Transverse colon (tissue), 4 donors: Measurements from ENCODE around the gene KLHL22.
"Not testable (repeated sequence)": the region's sequence is repeated elsewhere in the genome, so short reads cannot be mapped to it uniquely, and the experiment has no call there.

Experiments used
- EP300 ChIP-seq: sonication (generic); formaldehyde crosslinking; IDR thresholded peaks from one replicate; pipeline ENCODE4 v1.6.1; 2017; ENCODE audit warnings: antibody characterized with exemption, low read depth
- POLR2A ChIP-seq: fragments of 450-650 bp; IDR thresholded peaks from one replicate; pipeline ENCODE4 v1.6.1; 2016; ENCODE audit warnings: antibody characterized with exemption, mild to moderate bottlenecking, moderate library complexity
- POLR2AphosphoS5 ChIP-seq, 3 donors: sonication (generic); formaldehyde crosslinking; IDR thresholded peaks; one replicate each; pipeline ENCODE4 v1.6.1; 2016; ENCODE audit warnings: antibody characterized with exemption in 3 of 3
- TF ChIP-seq, protein P1 (sequence below), 5 experiments: fragments of 200-600 bp in 3 of 5; fragments of 450-650 bp in 2 of 5; sonication (generic) in 3 of 5; IDR thresholded peaks; 1 replicate in 2 of 5; 2 replicates in 3 of 5; pipeline ENCODE4 v1.5.1; 2016 to 2017; ENCODE audit warnings: antibody characterized with exemption in 5 of 5, inconsistent platforms in 3 of 5, mild to moderate bottlenecking in 2 of 5, moderate library complexity in 1 of 5

DNA sequence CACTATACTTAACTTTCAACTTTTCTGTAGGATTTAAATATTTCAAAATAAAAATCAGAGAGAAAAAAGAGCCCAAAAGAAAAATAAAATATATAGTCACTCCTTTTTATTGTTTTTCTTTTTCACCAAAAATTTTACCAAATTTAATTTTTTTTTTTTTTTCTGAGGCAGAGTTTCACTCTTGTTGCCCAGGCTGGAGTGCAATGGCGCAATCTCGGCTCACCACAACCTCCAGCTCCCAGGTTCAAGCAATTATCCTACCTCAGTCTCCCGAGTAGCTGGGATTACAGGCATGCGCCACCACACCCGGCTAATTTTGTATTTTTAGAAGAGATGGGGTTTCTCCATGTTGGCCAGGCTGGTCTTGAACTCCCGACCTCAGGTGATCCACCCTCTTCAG lies 17.5 kb downstream of the KLHL22 start:
- not testable (repeated sequence) for TF ChIP-seq POLR2AphosphoS5 (IDR thresholded peaks at IDR 0.05); POLR2A; EP300
- TF ChIP-seq, protein P1, sequence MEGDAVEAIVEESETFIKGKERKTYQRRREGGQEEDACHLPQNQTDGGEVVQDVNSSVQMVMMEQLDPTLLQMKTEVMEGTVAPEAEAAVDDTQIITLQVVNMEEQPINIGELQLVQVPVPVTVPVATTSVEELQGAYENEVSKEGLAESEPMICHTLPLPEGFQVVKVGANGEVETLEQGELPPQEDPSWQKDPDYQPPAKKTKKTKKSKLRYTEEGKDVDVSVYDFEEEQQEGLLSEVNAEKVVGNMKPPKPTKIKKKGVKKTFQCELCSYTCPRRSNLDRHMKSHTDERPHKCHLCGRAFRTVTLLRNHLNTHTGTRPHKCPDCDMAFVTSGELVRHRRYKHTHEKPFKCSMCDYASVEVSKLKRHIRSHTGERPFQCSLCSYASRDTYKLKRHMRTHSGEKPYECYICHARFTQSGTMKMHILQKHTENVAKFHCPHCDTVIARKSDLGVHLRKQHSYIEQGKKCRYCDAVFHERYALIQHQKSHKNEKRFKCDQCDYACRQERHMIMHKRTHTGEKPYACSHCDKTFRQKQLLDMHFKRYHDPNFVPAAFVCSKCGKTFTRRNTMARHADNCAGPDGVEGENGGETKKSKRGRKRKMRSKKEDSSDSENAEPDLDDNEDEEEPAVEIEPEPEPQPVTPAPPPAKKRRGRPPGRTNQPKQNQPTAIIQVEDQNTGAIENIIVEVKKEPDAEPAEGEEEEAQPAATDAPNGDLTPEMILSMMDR (IDR thresholded peaks at IDR 0.05): not testable (repeated sequence)
